ENCODE data around the gene OCA2. TPM values are rescaled to one million over a fixed set of nuclear protein-coding genes. Genes with fewer than 3 reads are reported as not detected.

OCA2 gene
- total RNA-seq, 1 donor from 2014 or later: 1.2 TPM

GRCh38 chr15:28112101-28112760 is 13.1 kb upstream of the OCA2 start:
- Mint-ChIP-seq H3K36me3 (ENCODE audit: unreplicated experiment) (peaks cover 35% of the 10 kb centered on the region), H3K4me3 (ENCODE audit: unreplicated experiment) (no peak overlapping the region), H3K27me3 (ENCODE audit: unreplicated experiment) (no peaks in the 10 kb centered on the region), H3K4me1 (ENCODE audit: unreplicated experiment) (peaks cover 6% of the 10 kb centered on the region), H3K27ac (ENCODE audit: unreplicated experiment) (no peak overlapping the region), H3K9me3 (ENCODE audit: unreplicated experiment) (no peaks in the 10 kb centered on the region)
- TF ChIP-seq CTCF (IDR thresholded peaks at IDR 0.05): no peak
- peak; percentile 79 for DNase-seq (ENCODE audit: extremely low spot score, unreplicated experiment)

- Mint-ChIP-seq H3K4me1 (ENCODE audit: unreplicated experiment) (peaks cover 8% of the 10 kb centered on the region), H3K27me3 (ENCODE audit: unreplicated experiment) (no peaks in the 10 kb centered on the region), H3K9me3 (ENCODE audit: unreplicated experiment) (no peaks in the 10 kb centered on the region), H3K36me3 (ENCODE audit: unreplicated experiment) (peaks cover 35% of the 10 kb centered on the region), H3K4me3 (ENCODE audit: unreplicated experiment) (no peak overlapping the region), H3K27ac (ENCODE audit: unreplicated experiment) (no peak overlapping the region)
- TF ChIP-seq CTCF (IDR thresholded peaks at IDR 0.05): no peak
- DNase-seq (ENCODE audit: extremely low spot score, unreplicated experiment): peak; percentile 77
Observed at GRCh38 chr15:28111543-28111942, 12.4 kb upstream of the OCA2 start.

- DNase-seq (ENCODE audit: extremely low spot score, unreplicated experiment): peak; percentile 57
- no peak for TF ChIP-seq CTCF (IDR thresholded peaks at IDR 0.05)
- H3K27me3 Mint-ChIP-seq (ENCODE audit: unreplicated experiment): no peaks in the 10 kb centered on the region
- peaks cover 9% of the 10 kb centered on the region for H3K4me1 Mint-ChIP-seq (ENCODE audit: unreplicated experiment)
- no peak overlapping the region for H3K4me3 Mint-ChIP-seq (ENCODE audit: unreplicated experiment)
- H3K9me3 Mint-ChIP-seq (ENCODE audit: unreplicated experiment): no peaks in the 10 kb centered on the region
- H3K27ac Mint-ChIP-seq (ENCODE audit: unreplicated experiment): no peak overlapping the region
- H3K36me3 Mint-ChIP-seq (ENCODE audit: unreplicated experiment): peaks cover 30% of the 10 kb centered on the region
Observed at GRCh38 chr15:28110481-28110881, 11.4 kb upstream of the OCA2 start.

GRCh38 chr15:28109626-28110455 is 10.7 kb upstream of the OCA2 start:
- Mint-ChIP-seq H3K9me3 (ENCODE audit: unreplicated experiment) (no peaks in the 10 kb centered on the region), H3K27me3 (ENCODE audit: unreplicated experiment) (no peaks in the 10 kb centered on the region), H3K27ac (ENCODE audit: unreplicated experiment) (no peak overlapping the region), H3K36me3 (ENCODE audit: unreplicated experiment) (peaks cover 29% of the 10 kb centered on the region), H3K4me1 (ENCODE audit: unreplicated experiment) (peaks cover 8% of the 10 kb centered on the region), H3K4me3 (ENCODE audit: unreplicated experiment) (no peak overlapping the region)
- DNase-seq (ENCODE audit: extremely low spot score, unreplicated experiment): peak; percentile 69
- no peak for TF ChIP-seq CTCF (IDR thresholded peaks at IDR 0.05)

GRCh38 chr15:28107904-28108275 is 8.8 kb upstream of the OCA2 start:
- DNase-seq (ENCODE audit: extremely low spot score, unreplicated experiment): no peak
- Mint-ChIP-seq H3K36me3 (ENCODE audit: unreplicated experiment) (peaks cover 14% of the 10 kb centered on the region), H3K27ac (ENCODE audit: unreplicated experiment) (no peak overlapping the region), H3K4me3 (ENCODE audit: unreplicated experiment) (no peak overlapping the region), H3K4me1 (ENCODE audit: unreplicated experiment) (peaks cover 10% of the 10 kb centered on the region), H3K27me3 (ENCODE audit: unreplicated experiment) (no peaks in the 10 kb centered on the region), H3K9me3 (ENCODE audit: unreplicated experiment) (no peaks in the 10 kb centered on the region)
- no peak for TF ChIP-seq CTCF (IDR thresholded peaks at IDR 0.05)
